ENCODE results near the gene FITM2.

The FITM2 gene

DNA sequence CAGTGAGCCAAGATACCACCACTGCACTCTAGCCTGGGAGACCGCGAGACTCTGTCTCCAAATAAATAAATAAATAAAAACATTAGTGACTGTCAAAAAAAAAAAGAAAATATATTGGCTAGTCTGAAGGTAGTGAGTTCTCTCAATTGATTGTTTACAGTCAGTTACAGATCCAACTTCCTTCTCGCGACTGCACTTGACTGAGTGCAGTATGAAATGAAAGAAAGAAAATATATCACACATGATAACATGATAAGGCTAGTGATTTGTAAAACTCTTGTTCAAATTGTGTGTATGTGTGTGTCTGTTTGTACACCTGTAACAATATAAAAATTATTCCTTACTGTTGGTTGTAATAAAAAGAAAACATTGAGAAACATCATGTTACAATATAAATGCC lies 33.7 kb upstream of the FITM2 start:
- TF ChIP-seq, protein P1, sequence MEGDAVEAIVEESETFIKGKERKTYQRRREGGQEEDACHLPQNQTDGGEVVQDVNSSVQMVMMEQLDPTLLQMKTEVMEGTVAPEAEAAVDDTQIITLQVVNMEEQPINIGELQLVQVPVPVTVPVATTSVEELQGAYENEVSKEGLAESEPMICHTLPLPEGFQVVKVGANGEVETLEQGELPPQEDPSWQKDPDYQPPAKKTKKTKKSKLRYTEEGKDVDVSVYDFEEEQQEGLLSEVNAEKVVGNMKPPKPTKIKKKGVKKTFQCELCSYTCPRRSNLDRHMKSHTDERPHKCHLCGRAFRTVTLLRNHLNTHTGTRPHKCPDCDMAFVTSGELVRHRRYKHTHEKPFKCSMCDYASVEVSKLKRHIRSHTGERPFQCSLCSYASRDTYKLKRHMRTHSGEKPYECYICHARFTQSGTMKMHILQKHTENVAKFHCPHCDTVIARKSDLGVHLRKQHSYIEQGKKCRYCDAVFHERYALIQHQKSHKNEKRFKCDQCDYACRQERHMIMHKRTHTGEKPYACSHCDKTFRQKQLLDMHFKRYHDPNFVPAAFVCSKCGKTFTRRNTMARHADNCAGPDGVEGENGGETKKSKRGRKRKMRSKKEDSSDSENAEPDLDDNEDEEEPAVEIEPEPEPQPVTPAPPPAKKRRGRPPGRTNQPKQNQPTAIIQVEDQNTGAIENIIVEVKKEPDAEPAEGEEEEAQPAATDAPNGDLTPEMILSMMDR (IDR thresholded peaks at IDR 0.05; ENCODE audit: low read depth, low read length, missing control alignments), result no peak
- in situ Hi-C loops (cut with HindIII; ENCODE audit: low sequenced_read_pairs), result no loop called here
- DNase-seq (ENCODE audit: low read depth), result no peak
- H3K4me3 ChIP-seq (ENCODE audit: low read depth, low read length), result no peak overlapping the region

DNA sequence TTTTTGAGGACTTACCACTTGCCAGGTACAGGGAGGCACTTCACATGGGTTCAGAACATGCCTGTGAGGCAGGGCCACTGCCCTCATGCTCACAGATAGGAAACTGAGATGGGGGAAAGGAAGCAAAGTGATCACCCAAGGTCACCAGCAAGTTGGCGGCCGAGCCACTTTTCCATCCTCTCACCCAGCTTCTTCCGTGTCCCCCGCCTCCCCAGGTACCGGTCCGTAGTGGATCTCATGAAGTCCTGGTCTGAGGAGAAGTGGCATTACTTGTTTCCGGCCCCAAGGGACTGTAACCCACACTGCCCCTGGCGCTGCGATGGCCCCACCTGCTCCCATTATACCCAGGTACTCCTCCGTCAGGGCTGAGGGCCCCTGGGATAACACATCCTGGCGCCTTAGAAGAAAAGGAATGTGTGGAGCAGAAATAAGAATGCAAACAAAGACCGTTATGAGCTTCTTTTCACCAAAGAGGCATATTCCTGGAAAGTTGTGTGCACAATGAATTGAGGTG lies 32.2 kb upstream of the FITM2 start:
- DNase-seq (ENCODE audit: low read depth), result no peak
- TF ChIP-seq, protein P1 (IDR thresholded peaks at IDR 0.05; ENCODE audit: low read depth, low read length, missing control alignments), result no peak
- in situ Hi-C loops (cut with HindIII; ENCODE audit: low sequenced_read_pairs), result no loop called here
- no peak overlapping the region for H3K4me3 ChIP-seq (ENCODE audit: low read depth, low read length)

DNA sequence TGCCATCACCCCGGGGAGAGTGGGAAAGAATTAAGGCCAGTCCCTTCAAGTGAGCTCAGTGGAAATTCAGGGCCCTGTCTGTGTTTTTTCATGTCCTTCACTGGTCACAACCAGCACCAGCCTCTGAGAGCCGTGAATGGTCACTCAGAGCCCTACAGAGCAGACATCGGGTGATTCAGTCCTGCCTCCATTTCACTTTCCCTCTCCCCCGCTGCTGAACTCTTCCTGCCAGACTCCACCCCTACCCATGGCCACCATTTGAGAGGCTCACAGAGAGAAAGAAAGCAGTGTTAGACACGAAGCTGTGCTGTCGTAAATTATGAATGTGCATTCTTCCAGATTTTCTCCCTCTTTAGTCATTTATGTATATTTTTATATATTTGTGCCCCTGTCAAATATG lies 31.2 kb upstream of the FITM2 start:
- no peak overlapping the region for H3K4me3 ChIP-seq (ENCODE audit: low read depth, low read length)
- no peak for DNase-seq (ENCODE audit: low read depth)
- TF ChIP-seq, protein P1 (IDR thresholded peaks at IDR 0.05; ENCODE audit: low read depth, low read length, missing control alignments), result no peak
- in situ Hi-C loops (cut with HindIII; ENCODE audit: low sequenced_read_pairs), result no loop called here

DNA sequence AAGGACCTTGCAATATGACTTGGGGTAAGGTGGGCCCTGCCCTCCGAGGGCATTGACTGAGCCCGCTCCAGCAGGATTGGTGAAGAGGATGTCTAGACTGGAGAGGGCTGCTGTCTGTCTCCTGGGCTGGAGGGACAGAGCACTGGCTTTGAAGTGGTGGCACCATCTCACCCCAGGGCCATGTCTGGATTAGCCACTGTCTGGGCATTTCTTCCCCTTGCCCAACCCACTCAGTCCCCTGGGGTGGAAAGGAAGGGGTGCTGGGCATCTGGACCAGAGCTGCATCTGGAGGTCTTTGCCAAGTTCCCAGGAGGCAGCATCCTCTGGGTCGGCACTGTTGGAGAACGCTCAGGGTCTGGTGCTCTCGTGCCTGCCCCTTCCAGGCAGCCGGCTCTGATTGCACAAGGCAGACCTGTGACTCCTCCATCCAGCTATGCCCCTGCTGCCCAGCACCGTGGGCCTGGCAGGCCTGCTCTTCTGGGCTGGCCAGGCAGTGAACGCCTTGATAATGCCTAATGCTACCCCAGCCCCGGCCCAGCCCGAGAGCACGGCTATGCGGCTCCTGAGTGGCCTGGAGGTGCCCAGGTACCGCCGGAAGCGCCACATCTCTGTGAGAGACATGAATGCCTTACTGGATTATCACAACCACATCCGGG lies 25.9 kb upstream of the FITM2 start, which contains the start of gene R3HDML:
Gene R3HDML (plus strand): TSS at position 319 of the 656 bp plus-strand sequence. CDS start 115 bp downstream, at position 434.
- no peak for DNase-seq (ENCODE audit: low read depth)
- in situ Hi-C loops (cut with HindIII; ENCODE audit: low sequenced_read_pairs), result no loop called here
- TF ChIP-seq, protein P1 (IDR thresholded peaks at IDR 0.05; ENCODE audit: low read depth, low read length, missing control alignments), result no peak
- H3K4me3 ChIP-seq (ENCODE audit: low read depth, low read length), result no peak within 1 kb of the TSS

DNA sequence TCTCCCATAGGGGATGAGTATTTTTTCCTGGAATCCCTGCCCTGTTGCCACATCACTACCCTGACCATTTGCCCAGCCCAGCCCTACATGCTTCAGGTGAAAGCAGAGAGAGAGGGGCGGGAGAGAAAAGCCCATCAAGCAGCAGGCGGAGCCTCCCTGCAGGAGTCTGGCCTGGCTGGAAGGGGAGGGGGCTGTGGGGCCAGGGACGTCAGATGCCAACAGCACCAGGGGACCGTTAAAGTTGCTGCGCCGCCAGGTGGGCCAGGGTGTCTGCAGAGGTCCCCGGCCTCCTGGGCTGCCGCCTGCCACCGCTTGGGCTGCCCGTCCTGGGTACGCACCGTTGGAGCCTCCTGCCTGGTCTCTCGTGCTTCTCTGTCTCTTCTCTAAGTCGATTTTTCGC lies 25.1 kb upstream of the FITM2 start:
- H3K4me3 ChIP-seq (ENCODE audit: low read depth, low read length), result no peak overlapping the region
- DNase-seq (ENCODE audit: low read depth), result no peak
- in situ Hi-C loops (cut with HindIII; ENCODE audit: low sequenced_read_pairs), result no loop called here
- TF ChIP-seq, protein P1 (IDR thresholded peaks at IDR 0.05; ENCODE audit: low read depth, low read length, missing control alignments), result no peak

DNA sequence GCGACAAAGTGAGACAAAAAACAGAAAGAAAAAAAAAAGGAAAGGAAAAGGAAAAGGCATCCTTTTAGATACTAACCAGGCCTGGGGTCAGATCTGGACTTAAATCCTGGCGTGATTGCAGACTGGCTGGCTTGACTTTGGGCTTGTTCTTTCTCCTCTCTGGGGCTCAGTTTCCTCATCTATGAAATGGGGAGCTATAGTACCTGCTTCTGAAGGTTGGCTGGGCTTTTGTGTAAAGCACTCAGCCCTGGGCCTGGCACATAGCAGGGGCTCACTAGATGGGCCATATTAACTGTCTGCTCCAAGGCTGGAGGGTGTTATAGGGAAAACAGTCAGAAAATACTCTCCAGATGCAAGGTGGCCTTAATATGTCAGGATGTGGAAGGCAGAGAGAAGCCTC lies 24.7 kb upstream of the FITM2 start:
- H3K4me3 ChIP-seq (ENCODE audit: low read depth, low read length), result no peak overlapping the region
- TF ChIP-seq, protein P1 (IDR thresholded peaks at IDR 0.05; ENCODE audit: low read depth, low read length, missing control alignments), result no peak
- in situ Hi-C loops (cut with HindIII; ENCODE audit: low sequenced_read_pairs), result no loop called here
- DNase-seq (ENCODE audit: low read depth), result no peak

Data from astrocyte of the cerebellum (primary cell).